ENCODE data around the gene MYH11.
"Not testable (repeated sequence)": the region's sequence is repeated elsewhere in the genome, so short reads cannot be mapped to it uniquely, and the experiment has no call there.

The MYH11 gene

DNA sequence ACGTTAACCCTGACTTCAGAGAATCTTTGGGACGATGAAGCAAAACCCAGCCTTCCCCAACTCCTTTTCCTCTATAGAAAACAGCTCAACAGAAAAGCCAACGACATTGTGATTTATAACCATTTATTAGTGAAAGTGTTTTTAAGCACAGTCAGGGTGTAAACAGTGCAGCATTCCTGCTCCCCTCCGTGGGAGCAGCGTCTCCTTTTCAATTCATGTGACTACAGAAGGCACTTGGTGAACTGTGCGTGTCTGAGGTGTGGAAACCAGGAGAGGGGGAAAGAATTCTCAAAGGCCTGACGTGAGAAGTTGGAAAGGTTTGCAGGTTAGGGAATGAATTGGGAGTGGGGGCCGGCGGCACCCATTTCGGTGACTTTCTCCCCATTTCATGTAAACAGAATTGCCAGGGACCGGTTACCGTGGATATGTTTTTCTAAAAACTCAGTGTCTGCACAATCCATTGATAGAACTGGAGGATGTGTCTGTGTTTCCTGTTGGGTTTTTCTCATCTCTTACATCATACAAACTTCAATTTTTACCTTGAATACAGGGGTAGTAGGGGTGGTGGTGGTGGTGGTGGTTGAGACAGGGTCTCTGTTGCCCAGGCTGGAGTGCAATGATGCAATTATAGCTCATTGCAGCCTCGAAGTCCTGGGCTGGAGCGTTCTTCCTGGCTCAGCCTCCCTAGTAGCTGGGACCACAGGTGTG, 153.6 kb downstream of the MYH11 start:
- DNase-seq, result no peak

DNA sequence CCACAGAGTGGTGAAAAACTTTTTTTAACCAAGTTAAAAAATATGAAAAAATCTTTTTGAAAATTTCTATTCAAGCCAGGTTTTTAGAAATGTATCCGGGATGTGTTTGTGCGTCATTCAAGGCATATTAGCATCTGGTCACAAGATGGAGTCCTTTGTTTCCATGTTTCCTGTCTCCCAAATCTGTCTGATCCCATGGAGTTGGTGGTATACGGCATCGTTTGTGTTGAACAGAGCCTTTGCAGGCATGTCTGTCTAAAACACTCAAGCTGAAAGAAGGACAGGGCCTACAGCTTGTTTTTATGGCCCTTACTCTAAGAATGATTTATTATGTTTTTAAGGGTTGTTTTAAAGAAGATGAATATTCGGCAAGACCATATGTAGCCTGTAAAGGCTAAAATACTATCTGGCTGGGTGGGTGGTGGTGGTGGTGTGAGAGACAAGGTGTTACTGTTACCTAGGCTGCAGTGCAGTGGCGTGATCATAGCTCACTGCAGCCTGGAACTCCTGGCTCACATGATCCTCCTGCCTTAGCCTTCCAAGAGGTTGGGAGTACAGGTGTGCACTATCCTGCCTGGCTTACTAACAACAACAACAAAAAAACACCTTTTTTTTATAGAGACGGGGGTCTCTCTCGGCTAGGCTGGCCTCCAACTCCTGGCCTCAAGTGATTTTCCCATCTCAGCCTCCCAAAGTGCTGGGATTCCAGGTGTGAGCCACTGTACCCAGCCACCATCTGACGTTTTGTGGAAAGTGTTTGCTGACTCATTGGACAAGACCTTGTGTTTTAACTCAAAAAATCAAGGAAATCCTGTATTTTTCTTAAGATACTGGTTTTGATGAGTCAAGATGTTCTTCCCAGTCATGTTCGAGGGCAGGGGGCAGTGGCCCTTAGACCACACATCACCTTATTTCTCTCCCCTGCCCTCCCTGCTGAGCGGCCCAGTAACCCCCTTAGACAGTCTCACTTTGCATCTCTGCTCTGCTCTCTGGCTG, 154.6 kb downstream of the MYH11 start:
- DNase-seq, result no peak

DNA sequence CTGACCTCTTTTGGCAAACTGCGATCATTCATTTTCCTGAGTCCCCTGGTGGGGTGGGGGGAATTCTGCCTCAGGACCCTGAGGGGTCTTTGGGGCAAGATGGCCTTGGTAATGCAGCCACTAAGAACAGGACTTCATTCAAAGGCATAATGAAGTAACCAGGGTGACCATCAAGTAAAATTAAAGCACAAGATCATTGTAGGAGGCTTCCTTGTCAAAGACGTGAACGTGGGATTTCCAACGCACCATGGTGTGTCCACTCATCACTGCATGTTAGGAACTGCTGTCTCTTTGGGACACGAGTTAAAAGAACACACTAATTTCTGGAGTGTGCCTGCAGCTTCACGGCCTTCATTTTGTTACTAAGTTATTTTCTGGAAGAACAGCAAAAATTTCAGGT, 155.5 kb downstream of the MYH11 start:
- no peak for DNase-seq

DNA sequence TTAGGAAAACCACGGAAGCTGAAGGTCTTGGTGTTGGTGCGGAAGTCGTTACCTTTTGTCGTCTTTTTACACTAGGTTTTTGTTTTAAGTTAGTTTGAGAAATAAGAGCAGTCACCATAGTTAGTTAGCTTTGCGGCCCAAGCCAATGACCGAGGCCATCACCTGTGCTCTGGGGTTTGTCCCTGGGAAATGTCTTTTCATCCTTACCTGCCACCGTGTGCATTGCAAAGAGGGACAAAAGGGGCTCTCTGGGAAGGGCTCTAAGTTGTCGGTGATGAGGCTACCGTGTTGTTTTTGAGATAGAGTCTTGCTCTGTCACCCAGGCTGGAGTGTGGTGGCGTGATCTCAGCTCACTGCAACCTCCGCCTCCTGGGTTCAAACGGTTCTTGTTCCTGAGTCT, 157.0 kb downstream of the MYH11 start:
- DNase-seq, result no peak

DNA sequence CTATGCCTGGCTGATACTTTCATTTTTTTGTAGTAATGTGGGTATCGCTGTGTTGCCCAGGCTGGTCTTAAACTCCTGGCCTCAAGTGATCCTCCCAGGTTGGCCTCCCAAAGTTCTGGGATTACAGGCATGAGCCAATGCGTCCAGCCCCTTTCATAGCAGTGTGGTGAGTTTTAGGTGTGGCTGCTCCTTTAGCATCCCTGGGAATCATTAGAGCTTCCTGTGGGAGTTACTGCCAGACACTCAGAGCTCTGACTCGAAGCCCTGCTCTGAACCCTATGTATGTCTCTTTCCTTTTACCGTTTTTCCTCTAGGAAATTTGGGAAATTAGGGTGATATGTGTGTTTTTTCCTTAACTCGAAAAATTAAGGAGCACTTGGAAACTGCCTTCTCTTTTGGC, 162.3 kb downstream of the MYH11 start:
- DNase-seq, result no peak

DNA sequence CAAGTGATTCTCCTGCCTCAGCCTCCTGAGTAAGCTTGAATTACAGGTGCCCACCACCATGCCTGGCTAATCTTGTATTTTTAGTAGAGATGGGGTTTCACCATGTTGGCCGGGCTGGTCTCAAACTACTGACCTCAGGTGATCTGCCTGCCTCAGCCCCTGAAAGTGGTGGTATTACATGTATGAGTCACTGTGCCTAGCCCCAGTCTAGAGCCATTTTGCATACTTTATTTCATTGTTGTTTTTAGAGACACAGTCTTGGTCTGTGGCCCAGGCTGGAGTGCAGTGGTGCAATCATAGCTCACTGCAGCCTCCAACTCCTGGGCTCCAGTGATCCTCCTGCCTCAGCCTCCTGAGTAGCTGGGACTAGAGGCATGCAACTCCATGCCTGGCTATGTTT, 164.3 kb downstream of the MYH11 start:
- not testable (repeated sequence) for DNase-seq

DNA sequence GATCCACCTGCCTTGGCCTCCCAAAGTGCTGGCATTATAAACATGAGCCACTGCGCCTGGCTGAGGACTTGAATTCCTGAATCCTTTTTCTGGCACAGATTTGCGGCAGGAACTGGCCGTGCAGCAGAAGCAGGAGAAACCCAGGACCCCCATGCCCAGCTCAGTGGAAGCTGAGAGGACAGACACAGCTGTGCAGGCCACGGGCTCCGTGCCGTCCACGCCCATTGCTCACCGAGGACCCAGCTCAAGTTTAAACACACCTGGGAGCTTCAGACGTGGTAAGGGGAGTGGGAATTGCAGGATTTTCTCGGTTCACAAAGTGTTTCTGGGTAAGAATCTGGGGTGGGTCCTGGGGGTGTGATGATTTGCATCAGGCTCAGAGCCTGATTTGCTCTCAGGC, 165.8 kb downstream of the MYH11 start:
- no peak for DNase-seq

DNA sequence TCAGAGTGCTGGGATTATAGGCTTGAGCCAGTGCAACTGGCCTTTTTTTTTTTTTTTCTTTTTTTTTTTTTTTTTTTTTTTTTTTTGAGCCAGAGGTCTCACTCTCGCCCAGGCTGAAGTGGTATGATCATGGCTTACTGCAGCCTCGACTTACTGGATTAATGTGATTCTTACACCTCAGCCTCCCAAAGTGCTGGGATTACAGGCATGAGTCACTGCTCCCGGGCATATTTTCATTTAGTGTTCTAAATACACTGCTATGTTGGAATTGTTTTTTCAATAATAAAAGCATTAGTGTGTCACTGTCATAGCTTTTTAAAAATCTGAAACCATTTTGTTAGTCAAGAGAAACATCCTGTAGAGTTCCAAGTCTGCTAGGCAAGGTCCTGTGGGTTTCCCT, 166.5 kb downstream of the MYH11 start:
- DNase-seq, result no peak

DNA sequence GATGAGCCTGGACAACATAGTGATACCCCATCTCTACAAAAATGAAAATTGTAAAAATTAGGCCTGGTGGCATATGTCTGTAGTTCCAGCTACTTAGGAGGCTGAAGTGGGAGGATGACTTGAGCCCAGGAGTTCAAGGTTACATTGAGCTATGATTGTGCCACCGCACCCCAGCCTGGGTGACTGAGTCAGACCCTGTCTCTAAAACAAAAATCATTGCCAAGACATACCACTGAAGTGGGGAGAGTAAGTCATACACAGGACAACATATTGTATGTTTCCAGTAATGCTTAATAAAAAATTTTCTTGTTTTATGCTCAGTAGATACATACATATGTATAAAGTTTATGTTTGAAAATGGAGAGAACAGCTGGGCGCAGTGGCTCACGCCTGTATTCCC, 167.5 kb downstream of the MYH11 start:
- DNase-seq, result no peak

DNA sequence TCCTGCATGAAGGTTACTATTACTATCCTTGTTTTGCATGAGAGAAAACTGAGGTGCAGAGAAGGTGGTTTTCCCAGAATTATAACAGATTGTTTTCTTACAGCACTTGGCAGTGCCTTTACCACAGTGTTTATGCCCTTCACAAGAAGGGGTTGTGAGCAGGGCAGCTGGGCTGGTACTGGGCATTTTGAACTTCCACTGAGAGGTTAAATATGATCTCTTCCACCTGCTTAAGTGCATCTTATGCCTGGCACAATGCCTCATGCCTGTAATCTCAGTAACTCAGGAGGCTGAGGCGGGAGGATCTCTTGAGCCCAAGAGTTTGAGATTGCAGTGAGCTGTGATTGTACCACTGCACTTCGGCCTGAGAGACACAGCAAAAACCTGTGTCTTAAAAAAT, 170.5 kb downstream of the MYH11 start:
- no peak for DNase-seq

DNA sequence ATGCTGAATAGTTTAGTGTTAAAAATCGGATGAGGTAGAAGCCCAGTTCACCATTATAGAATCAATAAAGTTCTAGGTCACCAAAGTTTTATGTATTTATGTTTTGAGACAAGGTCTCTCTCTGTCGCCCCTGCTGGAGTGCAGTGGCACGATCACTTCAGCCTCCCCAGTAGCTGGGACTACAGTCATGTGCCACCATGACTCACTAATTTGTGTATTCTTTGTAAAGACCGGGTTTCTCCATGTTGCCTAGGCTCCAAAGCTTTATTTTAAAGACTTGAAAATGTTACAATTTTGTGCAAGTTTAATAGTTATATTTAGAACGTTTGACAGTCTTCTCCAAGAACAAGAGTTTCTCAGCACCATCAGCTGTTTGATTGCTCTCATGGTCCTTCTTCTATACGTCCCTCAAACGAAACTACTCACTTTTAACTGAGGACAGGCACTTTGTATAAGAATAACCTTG, 174.7 kb downstream of the MYH11 start:
- no peak for DNase-seq

DNA sequence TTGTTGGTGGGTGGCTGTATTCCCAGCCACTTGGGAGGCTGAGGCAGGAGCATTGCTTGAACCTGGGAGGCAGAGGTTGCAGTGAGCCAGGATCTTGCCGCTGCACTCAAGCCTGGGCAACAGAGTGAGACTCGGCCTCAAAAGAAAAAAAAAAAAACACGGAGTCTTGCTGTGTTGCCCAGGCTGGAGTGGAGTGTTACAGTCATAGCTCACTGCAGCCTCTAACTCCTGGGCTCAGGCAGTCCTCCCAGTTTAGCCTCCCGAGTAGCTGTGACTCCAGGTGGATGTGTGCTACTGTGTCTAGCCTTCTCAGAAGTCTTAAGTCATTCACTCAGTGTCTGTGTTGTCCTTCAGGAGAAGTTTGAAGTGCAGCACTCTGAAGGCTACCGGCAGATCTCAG, 179.4 kb downstream of the MYH11 start:
- no peak for DNase-seq

DNA sequence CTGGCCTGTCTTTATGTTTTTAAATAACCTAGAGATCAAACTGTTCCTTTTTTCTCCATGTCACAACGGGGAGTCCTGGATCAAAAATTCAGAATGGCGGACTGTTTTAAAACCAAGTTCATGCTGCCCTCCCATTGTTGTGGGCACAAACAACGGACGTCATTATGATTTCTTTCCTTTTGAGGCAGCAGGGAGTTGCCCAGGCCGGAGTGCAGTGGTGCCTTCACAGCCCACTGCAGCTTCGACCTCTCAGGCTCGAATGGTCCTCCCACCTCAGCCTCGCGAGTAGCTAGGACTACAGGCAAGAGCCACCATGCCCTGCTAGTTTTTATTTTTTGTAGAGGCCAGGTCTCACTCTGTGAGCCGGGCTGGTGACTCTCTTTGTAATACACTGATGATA, 180.3 kb downstream of the MYH11 start:
- DNase-seq, result no peak

DNA sequence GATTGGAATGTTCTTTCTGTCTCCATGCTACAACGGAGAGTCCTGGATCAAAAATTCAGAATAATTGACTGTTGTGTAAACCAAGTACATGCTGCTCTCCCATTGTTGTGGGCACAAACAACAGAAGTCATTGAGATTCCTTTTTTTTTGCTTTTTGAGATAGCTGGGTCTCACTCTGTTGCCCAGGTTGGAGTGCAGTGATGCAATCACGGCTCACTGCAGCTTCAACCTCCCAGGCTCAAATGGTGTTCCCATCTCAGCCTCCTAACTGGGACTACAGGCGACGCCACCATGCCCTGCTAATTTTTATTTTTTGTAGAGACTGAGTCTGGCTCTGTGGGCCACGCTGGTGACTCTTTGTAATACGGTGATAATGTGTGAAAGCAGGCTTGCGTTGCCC, 182.3 kb downstream of the MYH11 start:
- no peak for DNase-seq

DNA sequence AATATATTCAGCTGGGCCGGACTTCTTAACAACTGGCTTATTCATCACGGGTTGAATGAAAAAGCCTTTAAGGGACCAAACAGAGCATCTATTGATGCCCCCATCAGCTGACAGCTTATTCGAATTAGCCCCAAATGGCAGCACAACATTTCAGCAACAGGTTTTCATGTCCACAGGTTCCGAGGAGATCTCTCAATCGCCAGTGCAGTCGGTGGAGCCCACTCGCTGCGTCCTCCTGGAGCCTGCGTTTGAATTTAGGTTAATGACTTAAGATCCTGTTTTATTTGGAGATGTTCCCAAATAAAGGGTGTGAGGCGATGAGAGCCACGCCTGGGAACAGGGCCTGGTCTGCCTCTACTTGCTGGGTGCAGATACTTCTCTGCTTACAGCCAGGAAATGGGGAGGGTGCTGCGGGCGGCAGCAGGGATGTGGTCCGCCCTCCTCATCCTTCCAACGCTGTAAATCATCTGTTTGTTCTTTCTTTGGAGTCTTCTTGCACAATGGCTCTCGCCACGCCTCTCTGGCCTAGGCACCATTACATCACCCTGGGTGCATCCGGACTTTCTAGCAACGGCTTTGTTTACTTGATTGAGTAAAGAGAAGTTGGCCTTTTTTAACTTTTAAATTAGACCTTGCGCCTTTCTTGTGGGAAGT, 184.2 kb downstream of the MYH11 start:
- peak; percentile 82 for DNase-seq

DNA sequence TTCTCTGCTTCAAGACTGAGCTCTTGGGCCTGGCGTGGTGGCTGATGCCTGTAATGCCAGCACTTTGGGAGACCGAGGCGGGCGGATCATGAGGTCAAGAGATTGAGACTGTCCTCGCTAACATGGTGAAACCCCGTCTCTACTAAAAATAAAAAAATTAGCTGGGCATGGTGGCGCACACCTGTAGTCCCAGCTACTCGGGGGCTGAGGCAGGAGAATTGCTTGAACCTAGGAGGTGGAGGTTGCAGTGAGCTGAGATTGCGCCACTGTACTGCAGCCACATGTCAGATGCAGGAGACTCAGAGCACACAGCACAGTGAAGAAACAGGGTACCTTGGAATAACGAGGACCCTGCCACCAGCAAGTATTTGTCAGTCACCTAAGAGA, 184.7 kb downstream of the MYH11 start:
- DNase-seq, result not testable (repeated sequence)

DNA sequence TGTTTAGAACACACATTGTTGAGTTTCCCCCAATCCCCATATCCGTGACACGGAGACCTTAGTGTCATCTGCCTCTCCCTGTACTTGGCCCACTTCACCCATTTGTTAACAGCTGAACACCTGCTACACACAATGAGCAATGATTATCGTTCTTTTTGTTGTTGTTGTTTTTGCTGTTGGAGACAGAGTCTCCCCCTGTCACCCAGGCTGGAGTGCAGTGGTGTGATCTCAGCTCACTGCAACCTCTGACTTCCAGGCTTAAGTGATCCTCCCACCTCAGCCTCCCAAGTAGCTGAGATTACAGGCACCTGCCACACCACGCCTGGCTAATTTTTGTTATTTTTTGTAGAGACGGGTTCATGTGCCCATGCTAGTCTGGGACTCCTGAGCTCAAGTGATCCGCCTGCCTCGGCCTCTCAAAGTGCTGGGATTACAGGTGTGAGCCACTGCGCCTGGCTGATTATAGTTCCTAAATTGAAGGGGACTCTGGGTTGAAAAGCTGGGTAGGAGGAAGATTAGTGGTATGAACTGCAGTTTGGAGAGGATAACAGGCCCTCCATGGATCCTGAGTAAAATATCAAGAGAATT, 185.2 kb downstream of the MYH11 start:
- DNase-seq, result no peak

DNA sequence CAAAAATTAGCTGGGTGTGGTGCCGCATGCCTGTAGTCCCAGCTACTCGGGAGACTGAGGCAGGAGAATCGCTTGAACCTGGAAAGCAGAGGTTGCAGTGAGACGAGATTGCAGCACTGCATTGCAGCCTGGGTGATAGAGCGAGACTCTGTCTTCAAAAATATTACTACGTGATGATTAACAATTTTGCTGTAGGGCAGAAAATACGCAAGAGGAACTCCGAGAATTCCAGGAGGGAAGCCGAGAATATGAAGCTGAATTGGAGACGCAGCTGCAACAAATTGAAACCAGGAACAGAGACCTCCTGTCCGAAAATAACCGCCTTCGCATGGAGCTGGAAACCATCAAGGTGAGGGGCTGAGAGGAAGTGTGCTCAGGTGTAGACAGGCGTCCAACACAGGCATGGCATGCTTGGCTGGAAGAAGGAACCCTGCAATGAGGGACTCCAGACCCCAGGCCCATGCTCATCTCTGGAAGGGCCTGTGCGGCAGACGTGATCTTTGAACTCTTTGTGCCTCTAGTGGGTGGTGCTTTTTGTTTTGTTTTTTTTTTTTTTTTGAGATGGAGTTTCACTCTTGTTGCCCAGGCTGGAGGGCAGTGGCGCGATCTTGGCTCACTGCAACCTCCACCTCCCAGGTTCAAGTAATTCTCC, 189.6 kb downstream of the MYH11 start:
- no peak for DNase-seq

DNA sequence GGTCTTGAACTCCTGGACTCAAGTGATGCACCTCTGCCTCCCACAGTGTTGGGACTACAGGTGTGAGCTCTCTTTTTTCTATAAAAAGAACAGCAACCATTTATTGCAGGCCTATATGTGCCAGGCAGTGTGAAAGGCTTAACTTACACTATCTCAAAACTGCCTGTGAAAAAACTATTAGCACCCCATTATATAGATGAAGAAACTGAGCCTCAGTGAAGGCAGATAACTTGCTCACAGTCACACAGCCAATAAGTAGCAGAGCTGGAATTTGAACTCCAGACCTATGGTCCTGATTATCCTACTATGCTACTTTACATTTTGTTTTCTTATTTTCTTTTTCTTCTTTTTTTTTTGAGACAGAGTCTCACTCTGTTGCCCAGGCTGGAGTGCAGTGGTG, 191.7 kb downstream of the MYH11 start:
- no peak for DNase-seq

DNA sequence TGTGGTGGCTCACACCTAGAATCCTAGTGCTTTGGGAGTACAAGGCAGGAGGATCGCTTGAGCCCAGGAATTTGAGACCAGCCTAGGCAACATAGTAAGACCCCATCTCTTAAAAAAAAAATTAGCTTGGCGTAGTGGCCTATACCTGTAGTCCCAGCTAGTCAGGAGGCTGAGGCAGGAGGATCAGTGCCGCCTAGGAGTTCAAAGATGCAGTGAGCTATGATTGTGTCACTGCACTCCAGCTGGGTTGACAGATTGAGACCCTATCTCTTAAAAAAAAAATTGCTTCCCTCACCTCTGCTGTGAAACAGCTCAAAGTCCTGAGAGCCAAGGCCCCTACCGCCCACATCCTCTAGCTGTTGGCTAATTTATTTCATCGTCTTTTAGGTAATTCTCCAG, 196.6 kb downstream of the MYH11 start:
- no peak for DNase-seq

DNA sequence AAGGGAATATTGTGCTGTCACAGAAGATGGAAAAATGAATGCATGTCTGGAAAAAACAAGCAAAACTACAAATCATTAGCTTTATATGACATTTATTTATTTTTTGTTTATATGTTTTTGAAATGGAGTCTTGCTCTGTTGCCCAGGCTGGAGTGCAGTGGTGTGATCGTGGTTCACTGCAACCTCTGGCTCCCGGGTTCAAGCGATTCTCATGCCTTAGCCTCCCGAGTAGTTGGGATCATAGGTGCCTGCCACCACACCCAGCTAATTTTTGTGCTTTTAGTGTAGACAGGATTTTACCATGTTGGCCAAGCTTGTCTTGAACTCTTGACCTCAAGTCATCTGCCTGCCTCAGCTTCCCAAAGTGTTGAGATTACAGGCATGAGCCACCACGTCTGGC, 198.3 kb downstream of the MYH11 start:
- no peak for DNase-seq

DNA sequence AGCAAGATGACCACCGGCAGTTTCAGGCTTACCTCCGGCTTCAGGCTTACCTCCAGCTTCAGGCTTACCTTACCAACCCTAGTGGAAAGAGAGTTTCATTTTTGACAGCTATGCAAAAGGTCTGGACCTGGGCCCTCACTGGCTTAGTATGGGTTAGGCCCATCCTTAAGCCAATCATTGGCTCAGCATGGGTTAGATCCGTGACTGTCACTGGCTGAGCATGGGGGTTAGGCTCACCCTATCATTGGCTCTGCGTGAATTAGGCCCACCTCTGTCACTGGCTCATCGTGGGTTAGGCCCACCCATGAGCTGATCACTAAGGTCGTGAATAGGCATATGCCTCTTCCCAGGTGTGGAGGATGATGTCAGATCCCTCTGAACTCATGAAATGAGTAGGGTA, 198.7 kb downstream of the MYH11 start:
- DNase-seq, result no peak

DNA sequence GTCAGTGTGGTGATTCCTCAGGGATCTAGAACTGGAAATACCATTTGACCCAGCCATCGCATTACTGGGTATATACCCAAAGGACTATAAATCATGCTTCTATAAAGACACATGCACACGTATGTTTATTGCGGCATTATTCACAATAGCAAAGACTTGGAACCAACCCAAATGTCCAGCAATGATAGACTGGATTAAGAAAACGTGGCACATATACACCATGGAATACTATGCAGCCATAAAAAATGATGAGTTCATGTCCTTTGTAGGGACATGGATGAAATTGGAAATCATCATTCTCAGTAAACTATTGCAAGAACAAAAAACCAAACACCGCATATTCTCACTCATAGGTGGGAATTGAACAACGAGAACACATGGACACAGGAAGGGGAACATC, 201.3 kb downstream of the MYH11 start:
- not testable (repeated sequence) for DNase-seq

Measured in right hindlimb (tissue), 1 donor.